Tibial nerve (tissue), 4 donors: ENCODE data around the gene ADGRF4. TPM values are rescaled to one million over a fixed set of nuclear protein-coding genes. Genes with fewer than 3 reads are reported as not detected.

Experiments used
- DNase-seq, 2 donors: peaks; one replicate each; pipeline ENCODE4 v3.0.0-alpha.2; 2019; ENCODE audit warnings: low spot score in 2 of 2
- H3K27ac ChIP-seq, 4 donors: fragments of 200-600 bp; sonication (generic) in 3 of 4; one replicate each; pipeline ENCODE4 v1.5.1; 2017 to 2019; ENCODE audit warnings: mild to moderate bottlenecking in 1 of 4
- H3K27me3 ChIP-seq, 2 donors: fragments of 200-600 bp; sonication (generic) in 1 of 2; one replicate each; pipeline versions ENCODE4 v1.5.1 to v1.6.0; 2017 to 2019
- H3K36me3 ChIP-seq, 3 donors: fragments of 200-600 bp; sonication (generic); one replicate each; pipeline ENCODE4 v1.5.1; 2018 to 2019
- H3K4me1 ChIP-seq, 4 donors: fragments of 200-600 bp; sonication (generic) in 3 of 4; one replicate each; pipeline ENCODE4 v1.5.1; 2017 to 2019
- H3K4me3 ChIP-seq, 4 donors: fragments of 200-600 bp; sonication (generic) in 3 of 4; one replicate each; pipeline ENCODE4 v1.5.1; 2017 to 2019; ENCODE audit warnings: mild to moderate bottlenecking in 1 of 4, moderate library complexity in 1 of 4
- H3K9me3 ChIP-seq, 4 donors: fragments of 200-600 bp; sonication (generic) in 3 of 4; one replicate each; pipeline ENCODE4 v1.5.1; 2017 to 2019
- CTCF ChIP-seq, 5 experiments: fragments of 200-600 bp in 3 of 5; fragments of 450-650 bp in 2 of 5; sonication (generic) in 3 of 5; IDR thresholded peaks; one replicate each; pipeline ENCODE4 v1.5.1; 2016 to 2019; ENCODE audit warnings: antibody characterized with exemption in 5 of 5, mild to moderate bottlenecking in 3 of 5, moderate library complexity in 2 of 5
- EP300 ChIP-seq, 2 donors: sonication (generic); formaldehyde crosslinking; IDR thresholded peaks; one replicate each; pipeline ENCODE4 v1.6.1; 2017; ENCODE audit warnings: antibody characterized with exemption in 2 of 2, mild to moderate bottlenecking in 1 of 2
- POLR2A ChIP-seq, 2 donors: fragments of 450-650 bp; IDR thresholded peaks; one replicate each; pipeline ENCODE4 v1.6.1; 2017; ENCODE audit warnings: antibody characterized with exemption in 2 of 2, mild to moderate bottlenecking in 2 of 2, moderate library complexity in 2 of 2
- WGBS, 2 donors: methylation state at CpG; one replicate each; pipeline ENCODE4 v1.1.5; 2018; 5-methylcytosine and 5-hydroxymethylcytosine counted together
- total RNA-seq, 4 donors: library from RNA; depleted of rRNA; stranded (reverse); fragments of >200 nt; gene quantifications; one replicate each; pipeline ENCODE4 v1.1.0, GENCODE V29; 2016

The ADGRF4 gene
- total RNA-seq, 4 donors from 2014 or later = not detected

GRCh38 chr6:47681201-47681990 is 17.0 kb upstream of the ADGRF4 start:
- Histone ChIP-seq H3K4me1 (no peaks in the 10 kb centered on the region), H3K27ac (no peak overlapping the region), H3K4me3 (no peak overlapping the region), H3K27me3 (no peaks in the 10 kb centered on the region), H3K9me3 (no peaks in the 10 kb centered on the region), H3K36me3 (no peaks in the 10 kb centered on the region)
- no peak for TF ChIP-seq POLR2A (IDR thresholded peaks at IDR 0.05)
- TF ChIP-seq EP300 (IDR thresholded peaks at IDR 0.05) = no peak
- TF ChIP-seq CTCF (IDR thresholded peaks at IDR 0.05) = no peak
- DNase-seq = no peak
- WGBS, 2 donors = 90 to 100% methylated on average over 1 of the region's 1 CpG

GRCh38 chr6:47686411-47686810 is 12.0 kb upstream of the ADGRF4 start:
- 84% methylated on average over 1 of the region's 1 CpG for WGBS, 2 donors
- no peaks in the 10 kb centered on the region for H3K9me3 ChIP-seq
- H3K27me3 ChIP-seq = no peaks in the 10 kb centered on the region
- H3K36me3 ChIP-seq = no peaks in the 10 kb centered on the region
- H3K27ac ChIP-seq = no peak overlapping the region
- no peaks in the 10 kb centered on the region for H3K4me1 ChIP-seq
- no peak overlapping the region for H3K4me3 ChIP-seq
- TF ChIP-seq EP300 (IDR thresholded peaks at IDR 0.05) = no peak
- DNase-seq = no peak

DNA sequence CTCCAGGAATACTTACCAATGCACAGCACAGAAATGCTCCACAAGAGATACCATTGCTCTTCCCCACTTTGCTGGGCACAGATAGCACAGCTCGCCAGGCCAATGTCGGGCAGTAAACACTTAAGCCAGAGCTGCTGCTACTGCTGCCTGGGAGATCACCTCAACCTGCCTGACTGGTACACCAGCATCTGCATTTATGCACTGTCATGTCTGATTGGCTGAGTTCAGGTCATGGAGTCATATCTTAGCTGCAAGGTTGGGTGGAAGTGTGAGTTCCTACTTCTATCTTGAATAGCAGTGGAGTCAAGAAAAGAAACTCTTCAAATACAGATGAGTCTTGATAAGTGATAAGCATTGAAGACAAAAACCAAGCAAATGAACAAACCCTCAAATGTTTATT is 10.9 kb upstream of the ADGRF4 start:
- no peak for DNase-seq
- Histone ChIP-seq H3K27me3 (no peaks in the 10 kb centered on the region), H3K9me3 (no peaks in the 10 kb centered on the region), H3K4me1 (no peaks in the 10 kb centered on the region), H3K36me3 (no peaks in the 10 kb centered on the region), H3K4me3 (no peak overlapping the region), H3K27ac (no peak overlapping the region)
- 94 to 100% methylated on average over 2 of the region's 2 CpGs for WGBS, 2 donors
- TF ChIP-seq CTCF (IDR thresholded peaks at IDR 0.05) = no peak
- TF ChIP-seq EP300 (IDR thresholded peaks at IDR 0.05) = no peak
- no peak for TF ChIP-seq POLR2A (IDR thresholded peaks at IDR 0.05)

- Histone ChIP-seq H3K4me1 (no peaks in the 10 kb centered on the region), H3K36me3 (no peaks in the 10 kb centered on the region), H3K4me3 (no peak overlapping the region), H3K9me3 (no peaks in the 10 kb centered on the region), H3K27me3 (no peaks in the 10 kb centered on the region), H3K27ac (no peak overlapping the region)
- no peak for TF ChIP-seq EP300 (IDR thresholded peaks at IDR 0.05)
- WGBS, 2 donors = 87 to 88% methylated on average over 2 of the region's 2 CpGs
- DNase-seq = no peak
These were observed 8.2 kb upstream of the ADGRF4 start for GRCh38 chr6:47690214-47690613.

GRCh38 chr6:47690791-47691190 is 7.6 kb upstream of the ADGRF4 start:
- Histone ChIP-seq H3K4me3 (no peak overlapping the region), H3K27ac (no peak overlapping the region), H3K27me3 (no peaks in the 10 kb centered on the region), H3K36me3 (no peaks in the 10 kb centered on the region), H3K9me3 (no peaks in the 10 kb centered on the region), H3K4me1 (no peaks in the 10 kb centered on the region)
- 79 to 85% methylated on average over 2 of the region's 2 CpGs for WGBS, 2 donors
- DNase-seq = no peak
- TF ChIP-seq CTCF (IDR thresholded peaks at IDR 0.05) (no peak), POLR2A (IDR thresholded peaks at IDR 0.05) (no peak), EP300 (IDR thresholded peaks at IDR 0.05) (no peak)

DNA sequence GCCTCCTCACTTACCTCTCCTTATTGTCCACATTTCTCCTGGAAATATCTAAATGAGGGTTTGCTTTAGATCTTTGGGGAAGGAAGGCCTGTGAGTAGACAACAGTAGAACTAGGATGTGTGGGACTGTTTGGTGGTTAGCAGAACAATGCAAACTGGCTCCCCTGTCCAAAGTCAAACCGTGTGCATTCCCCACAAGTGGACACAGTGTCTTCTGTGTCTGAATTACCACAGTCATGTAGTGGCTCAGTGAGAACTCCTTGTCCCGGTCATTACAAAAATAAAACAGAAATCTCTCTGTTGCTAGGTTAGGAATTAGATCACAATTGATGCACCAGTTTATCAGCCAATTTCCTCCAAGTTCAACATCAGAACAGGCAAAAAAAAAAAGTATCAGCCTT is 455 bp upstream of the ADGRF4 start:
- no peaks in the 10 kb centered on the region for H3K4me1 ChIP-seq
- no peak for TF ChIP-seq POLR2A (IDR thresholded peaks at IDR 0.05)
- no peak for TF ChIP-seq EP300 (IDR thresholded peaks at IDR 0.05)

More for the DNA sequence above, 455 bp upstream of the ADGRF4 start:
- Histone ChIP-seq H3K27ac (no peak overlapping the region), H3K36me3 (no peaks in the 10 kb centered on the region), H3K4me3 (no peak overlapping the region), H3K27me3 (no peaks in the 10 kb centered on the region), H3K9me3 (no peaks in the 10 kb centered on the region)
- DNase-seq = no peak
- WGBS, 2 donors = 47 to 52% methylated on average over 2 of the region's 2 CpGs
